ENCODE measurements around the gene RPN2. TPM values are rescaled to one million over a fixed set of nuclear protein-coding genes. Genes with fewer than 3 reads are reported as not detected.

The RPN2 gene
- total RNA-seq, 1 donor from 2014 or later: 156 TPM

- H3K27ac Mint-ChIP-seq (ENCODE audit: unreplicated experiment): no peak overlapping the region
- peaks cover 11% of the 10 kb centered on the region for H3K4me1 Mint-ChIP-seq (ENCODE audit: low read depth, unreplicated experiment)
These were observed 75.2 kb downstream of the RPN2 start for GRCh38 chr20:37254114-37254878.

DNA sequence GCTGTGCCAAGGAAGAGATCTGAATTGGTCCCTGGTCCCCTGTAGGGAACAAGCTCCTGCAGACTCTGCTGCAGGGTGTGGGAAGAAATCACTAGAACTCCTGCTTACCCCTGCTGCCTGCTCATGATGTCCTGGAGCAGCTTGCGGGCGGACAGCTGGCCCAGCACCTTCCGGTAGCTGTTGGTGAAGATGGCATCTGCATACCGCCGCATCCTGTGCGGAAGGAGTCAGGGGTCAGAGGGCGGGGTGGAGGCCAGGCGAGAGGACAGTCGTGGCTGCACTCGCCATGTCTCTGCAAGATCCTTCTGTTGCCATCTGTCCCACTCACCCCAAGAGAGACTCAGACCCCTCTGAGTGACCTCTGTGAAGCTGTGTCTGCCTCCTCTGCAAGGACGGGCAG lies 77.2 kb downstream of the RPN2 start:
- H3K36me3 Mint-ChIP-seq (ENCODE audit: unreplicated experiment): peaks cover 5% of the 10 kb centered on the region
- DNase-seq: peak; percentile 64

More at GRCh38 chr20:37254114-37254878, 75.2 kb downstream of the RPN2 start:
- peaks cover 12% of the 10 kb centered on the region for H3K27me3 Mint-ChIP-seq (ENCODE audit: unreplicated experiment)
- TF ChIP-seq, protein P1, sequence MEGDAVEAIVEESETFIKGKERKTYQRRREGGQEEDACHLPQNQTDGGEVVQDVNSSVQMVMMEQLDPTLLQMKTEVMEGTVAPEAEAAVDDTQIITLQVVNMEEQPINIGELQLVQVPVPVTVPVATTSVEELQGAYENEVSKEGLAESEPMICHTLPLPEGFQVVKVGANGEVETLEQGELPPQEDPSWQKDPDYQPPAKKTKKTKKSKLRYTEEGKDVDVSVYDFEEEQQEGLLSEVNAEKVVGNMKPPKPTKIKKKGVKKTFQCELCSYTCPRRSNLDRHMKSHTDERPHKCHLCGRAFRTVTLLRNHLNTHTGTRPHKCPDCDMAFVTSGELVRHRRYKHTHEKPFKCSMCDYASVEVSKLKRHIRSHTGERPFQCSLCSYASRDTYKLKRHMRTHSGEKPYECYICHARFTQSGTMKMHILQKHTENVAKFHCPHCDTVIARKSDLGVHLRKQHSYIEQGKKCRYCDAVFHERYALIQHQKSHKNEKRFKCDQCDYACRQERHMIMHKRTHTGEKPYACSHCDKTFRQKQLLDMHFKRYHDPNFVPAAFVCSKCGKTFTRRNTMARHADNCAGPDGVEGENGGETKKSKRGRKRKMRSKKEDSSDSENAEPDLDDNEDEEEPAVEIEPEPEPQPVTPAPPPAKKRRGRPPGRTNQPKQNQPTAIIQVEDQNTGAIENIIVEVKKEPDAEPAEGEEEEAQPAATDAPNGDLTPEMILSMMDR (IDR thresholded peaks at IDR 0.05; ENCODE audit: partially characterized antibody, unreplicated experiment): no peak
- DNase-seq: no peak
- H3K4me3 Mint-ChIP-seq (ENCODE audit: unreplicated experiment): no peak overlapping the region
- H3K9me3 Mint-ChIP-seq (ENCODE audit: unreplicated experiment): peaks cover 10% of the 10 kb centered on the region
- peaks cover 5% of the 10 kb centered on the region for H3K36me3 Mint-ChIP-seq (ENCODE audit: unreplicated experiment)

GRCh38 chr20:37257530-37257929 lies 78.4 kb downstream of the RPN2 start:
- H3K27ac Mint-ChIP-seq (ENCODE audit: unreplicated experiment): peak overlapping the region; percentile 38

More for the DNA sequence above, 77.2 kb downstream of the RPN2 start:
- Mint-ChIP-seq H3K4me1 (ENCODE audit: low read depth, unreplicated experiment) (peaks cover 16% of the 10 kb centered on the region), H3K27me3 (ENCODE audit: unreplicated experiment) (peaks cover 17% of the 10 kb centered on the region), H3K27ac (ENCODE audit: unreplicated experiment) (peak overlapping the region; percentile 68), H3K4me3 (ENCODE audit: unreplicated experiment) (no peak overlapping the region), H3K9me3 (ENCODE audit: unreplicated experiment) (peaks cover 10% of the 10 kb centered on the region)
- TF ChIP-seq, protein P1 (IDR thresholded peaks at IDR 0.05; ENCODE audit: partially characterized antibody, unreplicated experiment): no peak

DNA sequence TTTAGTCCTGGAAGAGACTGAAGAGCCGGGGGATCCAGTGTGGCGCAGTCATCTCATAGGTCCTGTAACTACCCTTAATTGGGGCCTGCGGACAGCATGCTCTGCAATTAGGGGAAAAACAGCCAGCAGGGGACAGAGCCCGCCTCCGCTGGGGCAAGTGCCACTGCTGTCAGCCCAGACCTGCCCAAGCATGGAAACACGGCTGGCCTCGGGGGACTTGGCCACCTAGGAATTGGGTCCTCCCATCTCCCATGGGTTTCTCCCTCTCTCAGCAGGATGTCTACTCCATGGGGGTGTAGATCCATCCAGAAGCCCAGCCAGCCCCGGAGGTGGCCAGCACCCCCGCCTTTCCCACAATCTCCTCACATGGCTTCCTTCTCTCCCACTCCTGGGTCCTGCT lies 78.9 kb downstream of the RPN2 start:
- Mint-ChIP-seq H3K4me1 (ENCODE audit: low read depth, unreplicated experiment) (peaks cover 18% of the 10 kb centered on the region), H3K27me3 (ENCODE audit: unreplicated experiment) (peaks cover 15% of the 10 kb centered on the region), H3K4me3 (ENCODE audit: unreplicated experiment) (no peak overlapping the region), H3K9me3 (ENCODE audit: unreplicated experiment) (peaks cover 10% of the 10 kb centered on the region), H3K27ac (ENCODE audit: unreplicated experiment) (peak overlapping the region; percentile 38), H3K36me3 (ENCODE audit: unreplicated experiment) (peaks cover 5% of the 10 kb centered on the region)
- TF ChIP-seq, protein P1 (IDR thresholded peaks at IDR 0.05; ENCODE audit: partially characterized antibody, unreplicated experiment): no peak
- no peak for DNase-seq

More at GRCh38 chr20:37257530-37257929, 78.4 kb downstream of the RPN2 start:
- DNase-seq: no peak
- Mint-ChIP-seq H3K27me3 (ENCODE audit: unreplicated experiment) (peaks cover 15% of the 10 kb centered on the region), H3K4me3 (ENCODE audit: unreplicated experiment) (no peak overlapping the region), H3K36me3 (ENCODE audit: unreplicated experiment) (peaks cover 5% of the 10 kb centered on the region), H3K4me1 (ENCODE audit: low read depth, unreplicated experiment) (peaks cover 18% of the 10 kb centered on the region), H3K9me3 (ENCODE audit: unreplicated experiment) (peaks cover 10% of the 10 kb centered on the region)
- TF ChIP-seq, protein P1 (IDR thresholded peaks at IDR 0.05; ENCODE audit: partially characterized antibody, unreplicated experiment): no peak

- Mint-ChIP-seq H3K4me3 (ENCODE audit: unreplicated experiment) (no peak overlapping the region), H3K9me3 (ENCODE audit: unreplicated experiment) (peaks cover 7% of the 10 kb centered on the region), H3K27me3 (ENCODE audit: unreplicated experiment) (peaks cover 12% of the 10 kb centered on the region), H3K36me3 (ENCODE audit: unreplicated experiment) (peaks cover 5% of the 10 kb centered on the region), H3K27ac (ENCODE audit: unreplicated experiment) (no peak overlapping the region), H3K4me1 (ENCODE audit: low read depth, unreplicated experiment) (peaks cover 18% of the 10 kb centered on the region)
- TF ChIP-seq, protein P1 (IDR thresholded peaks at IDR 0.05; ENCODE audit: partially characterized antibody, unreplicated experiment): no peak
- no peak for DNase-seq
These were observed 79.9 kb downstream of the RPN2 start for GRCh38 chr20:37259031-37259430.

Measured in glutamatergic neuron (in vitro differentiated cells).